Thyroid gland (tissue), 4 donors: ENCODE data around the gene LGALS12.

ENCODE experiments used
- CTCF ChIP-seq, 6 experiments: fragments of 200-600 bp in 3 of 6; fragments of 450-650 bp in 3 of 6; sonication (generic) in 3 of 6; IDR thresholded peaks; one replicate each; pipeline ENCODE4 v1.5.1; 2016 to 2019; ENCODE audit warnings: antibody characterized with exemption in 6 of 6, mild to moderate bottlenecking in 2 of 6, inconsistent platforms in 1 of 6, moderate library complexity in 1 of 6
- POLR2A ChIP-seq, 2 donors: fragments of 450-650 bp; IDR thresholded peaks; one replicate each; pipeline ENCODE4 v1.6.1; 2017; ENCODE audit warnings: antibody characterized with exemption in 2 of 2, mild to moderate bottlenecking in 2 of 2, moderate library complexity in 1 of 2

- TF ChIP-seq POLR2A (IDR thresholded peaks at IDR 0.05) (no peak), CTCF (IDR thresholded peaks at IDR 0.05) (no peak)
Observed at GRCh38 chr11:63535734-63536133, 29.9 kb downstream of the LGALS12 start.
